Measurements from ENCODE around the gene BACE2. TPM values are rescaled to one million over a fixed set of nuclear protein-coding genes. Genes with fewer than 3 reads are reported as not detected.
"Not testable (repeated sequence)": the region's sequence is repeated elsewhere in the genome, so short reads cannot be mapped to it uniquely, and the experiment has no call there.

BACE2 gene
- total RNA-seq, 1 donor from 2014 or later, result 2.2 TPM

GRCh38 chr21:41175080-41175479, 7.1 kb downstream of the BACE2 start:
- DNase-seq (ENCODE audit: low spot score), result no peak
- H3K4me1 Mint-ChIP-seq (ENCODE audit: low read depth), result no peaks in the 10 kb centered on the region
- no peaks in the 10 kb centered on the region for H3K9me3 Mint-ChIP-seq
- no peak overlapping the region for H3K4me3 Mint-ChIP-seq (ENCODE audit: low read depth)
- peaks cover 20% of the 10 kb centered on the region for H3K27me3 Mint-ChIP-seq (ENCODE audit: low read depth)
- no peaks in the 10 kb centered on the region for H3K36me3 Mint-ChIP-seq (ENCODE audit: low read depth)
- intact Hi-C loops (cut with micrococcal nuclease), result no loop called here
- H3K27ac Mint-ChIP-seq, result no peak overlapping the region

- Mint-ChIP-seq H3K27ac (no peak overlapping the region), H3K9me3 (no peaks in the 10 kb centered on the region), H3K36me3 (ENCODE audit: low read depth) (no peaks in the 10 kb centered on the region), H3K4me1 (ENCODE audit: low read depth) (no peaks in the 10 kb centered on the region), H3K27me3 (ENCODE audit: low read depth) (peaks cover 9% of the 10 kb centered on the region), H3K4me3 (ENCODE audit: low read depth) (no peak overlapping the region)
- DNase-seq (ENCODE audit: low spot score), result no peak
- intact Hi-C loops (cut with micrococcal nuclease), result no loop called here
Measured at GRCh38 chr21:41176846-41177245, 8.9 kb downstream of the BACE2 start.

- H3K4me1 Mint-ChIP-seq (ENCODE audit: low read depth), result no peaks in the 10 kb centered on the region
- no peak overlapping the region for H3K27ac Mint-ChIP-seq
- intact Hi-C loops (cut with micrococcal nuclease), result no loop called here
- H3K4me3 Mint-ChIP-seq (ENCODE audit: low read depth), result no peak overlapping the region
- H3K36me3 Mint-ChIP-seq (ENCODE audit: low read depth), result no peaks in the 10 kb centered on the region
- no peaks in the 10 kb centered on the region for H3K9me3 Mint-ChIP-seq
- H3K27me3 Mint-ChIP-seq (ENCODE audit: low read depth), result no peaks in the 10 kb centered on the region
- DNase-seq (ENCODE audit: low spot score), result no peak
Measured at GRCh38 chr21:41180752-41181151, 12.8 kb downstream of the BACE2 start.

- DNase-seq (ENCODE audit: low spot score), result no peak
- Mint-ChIP-seq H3K27ac (no peak overlapping the region), H3K4me3 (ENCODE audit: low read depth) (no peak overlapping the region), H3K36me3 (ENCODE audit: low read depth) (no peaks in the 10 kb centered on the region), H3K9me3 (no peaks in the 10 kb centered on the region), H3K27me3 (ENCODE audit: low read depth) (no peaks in the 10 kb centered on the region), H3K4me1 (ENCODE audit: low read depth) (no peaks in the 10 kb centered on the region)
- intact Hi-C loops (cut with micrococcal nuclease), result no loop called here
Measured at GRCh38 chr21:41182547-41182946, 14.6 kb downstream of the BACE2 start.

- H3K27me3 Mint-ChIP-seq (ENCODE audit: low read depth), result no peaks in the 10 kb centered on the region
- no peak for DNase-seq (ENCODE audit: low spot score)
- intact Hi-C loops (cut with micrococcal nuclease), result no loop called here
- no peak overlapping the region for H3K4me3 Mint-ChIP-seq (ENCODE audit: low read depth)
- no peaks in the 10 kb centered on the region for H3K9me3 Mint-ChIP-seq
- no peak overlapping the region for H3K27ac Mint-ChIP-seq
- no peaks in the 10 kb centered on the region for H3K36me3 Mint-ChIP-seq (ENCODE audit: low read depth)
- H3K4me1 Mint-ChIP-seq (ENCODE audit: low read depth), result no peaks in the 10 kb centered on the region
Measured at GRCh38 chr21:41183575-41183974, 15.6 kb downstream of the BACE2 start.

GRCh38 chr21:41185802-41186201, 17.8 kb downstream of the BACE2 start:
- intact Hi-C loops (cut with micrococcal nuclease), result no loop called here
- Mint-ChIP-seq H3K9me3 (peaks cover 7% of the 10 kb centered on the region), H3K4me1 (ENCODE audit: low read depth) (no peaks in the 10 kb centered on the region), H3K4me3 (ENCODE audit: low read depth) (no peak overlapping the region), H3K27ac (no peak overlapping the region), H3K36me3 (ENCODE audit: low read depth) (no peaks in the 10 kb centered on the region), H3K27me3 (ENCODE audit: low read depth) (no peaks in the 10 kb centered on the region)
- DNase-seq (ENCODE audit: low spot score), result no peak

- Mint-ChIP-seq H3K27ac (no peak overlapping the region), H3K4me3 (ENCODE audit: low read depth) (no peak overlapping the region), H3K27me3 (ENCODE audit: low read depth) (no peaks in the 10 kb centered on the region), H3K36me3 (ENCODE audit: low read depth) (no peaks in the 10 kb centered on the region), H3K9me3 (peaks cover 7% of the 10 kb centered on the region), H3K4me1 (ENCODE audit: low read depth) (no peaks in the 10 kb centered on the region)
- DNase-seq (ENCODE audit: low spot score), result no peak
- intact Hi-C loops (cut with micrococcal nuclease), result no loop called here
Measured at GRCh38 chr21:41186755-41187536, 19.0 kb downstream of the BACE2 start.

GRCh38 chr21:41187537-41188025, 19.6 kb downstream of the BACE2 start:
- DNase-seq (ENCODE audit: low spot score), result no peak
- Mint-ChIP-seq H3K27ac (no peak overlapping the region), H3K4me3 (ENCODE audit: low read depth) (no peak overlapping the region), H3K36me3 (ENCODE audit: low read depth) (no peaks in the 10 kb centered on the region), H3K4me1 (ENCODE audit: low read depth) (no peaks in the 10 kb centered on the region), H3K9me3 (peaks cover 7% of the 10 kb centered on the region), H3K27me3 (ENCODE audit: low read depth) (no peaks in the 10 kb centered on the region)
- intact Hi-C loops (cut with micrococcal nuclease), result no loop called here

GRCh38 chr21:41188486-41189149, 20.7 kb downstream of the BACE2 start:
- Mint-ChIP-seq H3K27me3 (ENCODE audit: low read depth) (no peaks in the 10 kb centered on the region), H3K4me3 (ENCODE audit: low read depth) (no peak overlapping the region), H3K4me1 (ENCODE audit: low read depth) (no peaks in the 10 kb centered on the region), H3K9me3 (peaks cover 7% of the 10 kb centered on the region), H3K36me3 (ENCODE audit: low read depth) (no peaks in the 10 kb centered on the region), H3K27ac (no peak overlapping the region)
- DNase-seq (ENCODE audit: low spot score), result no peak
- intact Hi-C loops (cut with micrococcal nuclease), result no loop called here

GRCh38 chr21:41189150-41189745, 21.3 kb downstream of the BACE2 start:
- intact Hi-C loops (cut with micrococcal nuclease), result no loop called here
- Mint-ChIP-seq H3K36me3 (ENCODE audit: low read depth) (no peaks in the 10 kb centered on the region), H3K4me1 (ENCODE audit: low read depth) (no peaks in the 10 kb centered on the region), H3K4me3 (ENCODE audit: low read depth) (no peak overlapping the region), H3K9me3 (peaks cover 7% of the 10 kb centered on the region), H3K27ac (no peak overlapping the region), H3K27me3 (ENCODE audit: low read depth) (no peaks in the 10 kb centered on the region)
- no peak for DNase-seq (ENCODE audit: low spot score)

- intact Hi-C loops (cut with micrococcal nuclease); H3K4me3 Mint-ChIP-seq (ENCODE audit: low read depth); H3K36me3 Mint-ChIP-seq (ENCODE audit: low read depth); H3K27me3 Mint-ChIP-seq (ENCODE audit: low read depth); H3K4me1 Mint-ChIP-seq (ENCODE audit: low read depth); DNase-seq (ENCODE audit: low spot score); H3K27ac Mint-ChIP-seq; H3K9me3 Mint-ChIP-seq: not testable (repeated sequence)
Measured at GRCh38 chr21:41192552-41192951, 24.6 kb downstream of the BACE2 start.

- intact Hi-C loops (cut with micrococcal nuclease), result no loop called here
- H3K36me3 Mint-ChIP-seq (ENCODE audit: low read depth), result no peaks in the 10 kb centered on the region
- H3K4me1 Mint-ChIP-seq (ENCODE audit: low read depth), result no peaks in the 10 kb centered on the region
- H3K4me3 Mint-ChIP-seq (ENCODE audit: low read depth), result no peak overlapping the region
- H3K27ac Mint-ChIP-seq, result no peak overlapping the region
- H3K9me3 Mint-ChIP-seq, result no peaks in the 10 kb centered on the region
- H3K27me3 Mint-ChIP-seq (ENCODE audit: low read depth), result peaks cover 3% of the 10 kb centered on the region
- no peak for DNase-seq (ENCODE audit: low spot score)
Measured at GRCh38 chr21:41195311-41195710, 27.4 kb downstream of the BACE2 start.

- Mint-ChIP-seq H3K36me3 (ENCODE audit: low read depth) (no peaks in the 10 kb centered on the region), H3K27ac (no peak overlapping the region), H3K4me1 (ENCODE audit: low read depth) (no peaks in the 10 kb centered on the region), H3K9me3 (no peaks in the 10 kb centered on the region), H3K27me3 (ENCODE audit: low read depth) (peaks cover 3% of the 10 kb centered on the region), H3K4me3 (ENCODE audit: low read depth) (no peak overlapping the region)
- DNase-seq (ENCODE audit: low spot score), result no peak
- intact Hi-C loops (cut with micrococcal nuclease), result no loop called here
Measured at GRCh38 chr21:41196993-41197392, 29.0 kb downstream of the BACE2 start.

All from activated T-helper 2 cell treated with anti-CD3 and anti-CD28 coated beads, Interferon-gamma antibody, Interleukin-2, Interleukin-4, amounts not matched to agents 10 μg/mL and 5 μg/mL and 100 μg/mL, durations not matched to agents 14 hours and 24 hours and 36 hours (primary cell).